HEK293 (cell line): ENCODE data around the gene YARS2.

Source experiments
- BCL11A ChIP-seq: fragments of 450-650 bp; formaldehyde crosslinking; IDR thresholded peaks from 2 replicates; pipeline ENCODE4 v1.5.1; 2016; ENCODE audit warnings: low read depth, missing biosample characterization, missing genetic modification characterization
- GFI1B ChIP-seq: fragments of 450-650 bp; formaldehyde crosslinking; IDR thresholded peaks from 2 replicates; pipeline ENCODE4 v1.5.1; 2016; ENCODE audit warnings: missing biosample characterization, missing genetic modification characterization
- MYNN ChIP-seq: fragments of 450-650 bp; formaldehyde crosslinking; IDR thresholded peaks from 2 replicates; pipeline ENCODE4 v1.5.1; 2016; ENCODE audit warnings: missing biosample characterization, missing genetic modification characterization, borderline replicate concordance
- ZNF169 ChIP-seq: fragments of 450-650 bp; formaldehyde crosslinking; IDR thresholded peaks from 2 replicates; pipeline ENCODE4 v1.5.1; 2016; ENCODE audit warnings: missing biosample characterization, missing genetic modification characterization
- ZNF266 ChIP-seq: fragments of 450-650 bp; formaldehyde crosslinking; IDR thresholded peaks from 2 replicates; pipeline ENCODE4 v1.5.1; 2016; ENCODE audit warnings: missing biosample characterization, missing genetic modification characterization, low read depth
- ZNF660 ChIP-seq: fragments of 450-650 bp; IDR thresholded peaks from 2 replicates; pipeline ENCODE4 v1.5.1; 2018; ENCODE audit warnings: missing biosample characterization, mild to moderate bottlenecking, missing genetic modification characterization
- ZNF664 ChIP-seq: fragments of 450-650 bp; formaldehyde crosslinking; IDR thresholded peaks from 2 replicates; pipeline ENCODE4 v1.5.1; 2016; ENCODE audit warnings: missing biosample characterization, missing genetic modification characterization
- ZXDB ChIP-seq: fragments of 450-650 bp; formaldehyde crosslinking; IDR thresholded peaks from 2 replicates; pipeline ENCODE4 v1.5.1; 2016; ENCODE audit warnings: missing biosample characterization, missing genetic modification characterization
- TF ChIP-seq, protein P1 (sequence below): fragments of 450-650 bp; formaldehyde crosslinking; IDR thresholded peaks from 2 replicates; pipeline ENCODE4 v1.5.1; 2016; ENCODE audit warnings: missing biosample characterization, missing genetic modification characterization
- TF ChIP-seq, protein P2 (sequence below): sonication (generic); formaldehyde crosslinking; IDR thresholded peaks from 2 replicates; pipeline ENCODE4 v1.8.1; 2022; ENCODE audit warnings: mild to moderate bottlenecking, moderate library complexity, missing genetic modification reagents

DNA sequence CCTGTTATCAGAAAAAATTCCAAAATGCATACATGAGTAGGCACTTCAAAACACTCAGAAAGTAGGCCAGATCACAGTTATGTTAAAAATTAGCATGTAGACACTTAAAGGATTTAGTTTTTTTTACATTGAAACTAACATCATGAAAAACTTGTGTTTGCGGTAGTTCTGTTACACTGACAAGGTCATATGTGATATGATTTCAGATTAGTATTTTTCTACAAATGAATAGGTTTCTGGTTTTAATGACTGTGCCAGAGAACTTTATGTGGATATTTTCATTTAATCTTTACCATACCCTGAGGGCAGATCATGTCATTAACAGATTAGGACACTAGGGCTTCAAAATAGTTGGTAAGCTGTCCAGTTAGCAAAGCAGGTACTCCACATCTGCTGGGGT, 20.7 kb downstream of the YARS2 start:
- TF ChIP-seq, protein P1, sequence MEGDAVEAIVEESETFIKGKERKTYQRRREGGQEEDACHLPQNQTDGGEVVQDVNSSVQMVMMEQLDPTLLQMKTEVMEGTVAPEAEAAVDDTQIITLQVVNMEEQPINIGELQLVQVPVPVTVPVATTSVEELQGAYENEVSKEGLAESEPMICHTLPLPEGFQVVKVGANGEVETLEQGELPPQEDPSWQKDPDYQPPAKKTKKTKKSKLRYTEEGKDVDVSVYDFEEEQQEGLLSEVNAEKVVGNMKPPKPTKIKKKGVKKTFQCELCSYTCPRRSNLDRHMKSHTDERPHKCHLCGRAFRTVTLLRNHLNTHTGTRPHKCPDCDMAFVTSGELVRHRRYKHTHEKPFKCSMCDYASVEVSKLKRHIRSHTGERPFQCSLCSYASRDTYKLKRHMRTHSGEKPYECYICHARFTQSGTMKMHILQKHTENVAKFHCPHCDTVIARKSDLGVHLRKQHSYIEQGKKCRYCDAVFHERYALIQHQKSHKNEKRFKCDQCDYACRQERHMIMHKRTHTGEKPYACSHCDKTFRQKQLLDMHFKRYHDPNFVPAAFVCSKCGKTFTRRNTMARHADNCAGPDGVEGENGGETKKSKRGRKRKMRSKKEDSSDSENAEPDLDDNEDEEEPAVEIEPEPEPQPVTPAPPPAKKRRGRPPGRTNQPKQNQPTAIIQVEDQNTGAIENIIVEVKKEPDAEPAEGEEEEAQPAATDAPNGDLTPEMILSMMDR (tag by site-specific recombination) = no peak
- TF ChIP-seq ZNF660 (tag by site-specific recombination) (no peak), GFI1B (tag by site-specific recombination) (no peak), ZNF664 (no peak), BCL11A (no peak), MYNN (tag by site-specific recombination) (no peak), ZNF169 (tag by site-specific recombination) (no peak), ZXDB (tag by site-specific recombination) (no peak), ZNF266 (no peak)
- TF ChIP-seq, protein P2, sequence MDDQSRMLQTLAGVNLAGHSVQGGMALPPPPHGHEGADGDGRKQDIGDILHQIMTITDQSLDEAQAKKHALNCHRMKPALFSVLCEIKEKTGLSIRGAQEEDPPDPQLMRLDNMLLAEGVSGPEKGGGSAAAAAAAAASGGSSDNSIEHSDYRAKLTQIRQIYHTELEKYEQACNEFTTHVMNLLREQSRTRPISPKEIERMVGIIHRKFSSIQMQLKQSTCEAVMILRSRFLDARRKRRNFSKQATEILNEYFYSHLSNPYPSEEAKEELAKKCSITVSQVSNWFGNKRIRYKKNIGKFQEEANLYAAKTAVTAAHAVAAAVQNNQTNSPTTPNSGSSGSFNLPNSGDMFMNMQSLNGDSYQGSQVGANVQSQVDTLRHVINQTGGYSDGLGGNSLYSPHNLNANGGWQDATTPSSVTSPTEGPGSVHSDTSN = no peak
